ENCODE results near the gene ICAM2.

DNA sequence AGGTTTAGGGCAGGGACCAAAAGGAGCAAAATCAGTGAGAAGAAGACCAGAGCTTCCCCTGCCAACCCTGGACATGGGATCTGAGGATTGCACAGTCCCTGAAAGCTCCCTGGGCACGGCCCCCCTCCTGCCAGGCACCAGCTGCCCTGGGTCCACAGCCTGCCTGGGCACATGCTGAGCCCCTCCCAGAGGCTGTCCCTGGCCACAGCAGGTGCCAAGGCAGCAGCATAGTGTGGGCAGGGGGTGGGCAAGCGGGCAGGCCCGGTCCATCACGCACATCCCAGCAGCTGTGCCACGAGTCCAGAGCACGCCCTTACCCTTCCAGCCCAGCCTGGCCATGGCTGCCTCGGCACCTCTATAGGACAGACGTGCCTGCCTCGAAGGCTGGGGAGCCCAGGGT lies 60.4 kb downstream of the ICAM2 start:
- TF ChIP-seq, protein P1, sequence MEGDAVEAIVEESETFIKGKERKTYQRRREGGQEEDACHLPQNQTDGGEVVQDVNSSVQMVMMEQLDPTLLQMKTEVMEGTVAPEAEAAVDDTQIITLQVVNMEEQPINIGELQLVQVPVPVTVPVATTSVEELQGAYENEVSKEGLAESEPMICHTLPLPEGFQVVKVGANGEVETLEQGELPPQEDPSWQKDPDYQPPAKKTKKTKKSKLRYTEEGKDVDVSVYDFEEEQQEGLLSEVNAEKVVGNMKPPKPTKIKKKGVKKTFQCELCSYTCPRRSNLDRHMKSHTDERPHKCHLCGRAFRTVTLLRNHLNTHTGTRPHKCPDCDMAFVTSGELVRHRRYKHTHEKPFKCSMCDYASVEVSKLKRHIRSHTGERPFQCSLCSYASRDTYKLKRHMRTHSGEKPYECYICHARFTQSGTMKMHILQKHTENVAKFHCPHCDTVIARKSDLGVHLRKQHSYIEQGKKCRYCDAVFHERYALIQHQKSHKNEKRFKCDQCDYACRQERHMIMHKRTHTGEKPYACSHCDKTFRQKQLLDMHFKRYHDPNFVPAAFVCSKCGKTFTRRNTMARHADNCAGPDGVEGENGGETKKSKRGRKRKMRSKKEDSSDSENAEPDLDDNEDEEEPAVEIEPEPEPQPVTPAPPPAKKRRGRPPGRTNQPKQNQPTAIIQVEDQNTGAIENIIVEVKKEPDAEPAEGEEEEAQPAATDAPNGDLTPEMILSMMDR (IDR thresholded peaks at IDR 0.05) = no peak
- TF ChIP-seq EZH2 (IDR thresholded peaks at IDR 0.05) = no peak
